Neural crest cell (in vitro differentiated cells): ENCODE results near the gene CYB561A3. TPM values are rescaled to one million over a fixed set of nuclear protein-coding genes. Genes with fewer than 3 reads are reported as not detected.
"Not testable (repeated sequence)": the region's sequence is repeated elsewhere in the genome, so short reads cannot be mapped to it uniquely, and the experiment has no call there.

Source experiments
- DNase-seq: peaks from one replicate; pipeline ENCODE4 v3.0.0; 2021; ENCODE audit warnings: low read depth, mixed read lengths, low spot score
- H3K27ac Mint-ChIP-seq: one replicate; pipeline ENCODE4 v1.8.0; 2021; ENCODE audit warnings: mild to moderate bottlenecking, mixed read lengths; ENCODE audit not compliant: unreplicated experiment
- H3K27me3 Mint-ChIP-seq: 2 replicates; pipeline ENCODE4 v1.8.0; 2021; ENCODE audit warnings: low read depth, mild to moderate bottlenecking, mixed read lengths
- H3K36me3 Mint-ChIP-seq: 2 replicates; pipeline ENCODE4 v1.8.0; 2021; ENCODE audit warnings: low read depth, mild to moderate bottlenecking, mixed read lengths
- H3K4me1 Mint-ChIP-seq: 2 replicates; pipeline ENCODE4 v1.8.0; 2021; ENCODE audit warnings: mixed read lengths
- H3K4me3 Mint-ChIP-seq: one replicate; pipeline ENCODE4 v1.8.0; 2021; ENCODE audit warnings: mild to moderate bottlenecking, mixed read lengths
- H3K9me3 Mint-ChIP-seq: 2 replicates; pipeline ENCODE4 v1.8.0; 2021; ENCODE audit warnings: mixed read lengths
- CTCF ChIP-seq: fragments of 200-600 bp; sonication (generic); conservative IDR thresholded peaks from 2 replicates; pipeline ENCODE4 v1.5.0; 2021; ENCODE audit warnings: antibody characterized with exemption, mild to moderate bottlenecking
- total RNA-seq: library from RNA; stranded (reverse); gene quantifications from 2 replicates; pipeline ENCODE4 v1.2.1, GENCODE V29; 2021

The CYB561A3 gene
- total RNA-seq, 1 donor from 2014 or later, result 28.9 TPM

GRCh38 chr11:61384271-61385242, 22.9 kb upstream of the CYB561A3 start:
- no peak for DNase-seq
- Mint-ChIP-seq H3K9me3 (peaks cover 1% of the 10 kb centered on the region), H3K27me3 (no peaks in the 10 kb centered on the region), H3K36me3 (peaks cover 3% of the 10 kb centered on the region), H3K4me3 (no peak overlapping the region), H3K4me1 (peaks cover 9% of the 10 kb centered on the region), H3K27ac (no peak overlapping the region)
- no peak for TF ChIP-seq CTCF

GRCh38 chr11:61383859-61384258, 22.2 kb upstream of the CYB561A3 start:
- not testable (repeated sequence) for H3K4me1 Mint-ChIP-seq, H3K27me3 Mint-ChIP-seq

DNA sequence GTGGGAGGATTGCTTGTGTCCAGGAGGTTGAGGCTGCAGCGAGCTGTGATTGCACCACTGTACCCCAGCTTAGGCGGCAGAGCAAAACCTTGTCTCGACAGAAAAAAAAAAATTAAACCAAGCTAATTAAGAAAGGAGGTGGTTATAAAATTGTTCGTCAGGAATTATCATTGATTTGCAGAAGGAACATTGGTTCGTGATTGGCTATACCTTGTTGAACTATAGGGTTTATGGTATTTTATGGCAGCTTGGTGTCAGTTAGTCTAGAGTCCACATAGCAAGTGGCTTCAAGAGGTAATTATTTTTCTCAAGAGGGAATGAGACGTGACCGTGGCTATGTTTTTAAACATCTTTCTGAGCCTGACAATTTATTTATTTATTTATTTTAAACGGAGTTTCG, 19.2 kb upstream of the CYB561A3 start:
- Mint-ChIP-seq H3K4me3 (no peak overlapping the region), H3K36me3 (peaks cover 15% of the 10 kb centered on the region), H3K4me1 (peaks cover 9% of the 10 kb centered on the region), H3K27ac (no peak overlapping the region), H3K27me3 (no peaks in the 10 kb centered on the region), H3K9me3 (no peaks in the 10 kb centered on the region)
- no peak for DNase-seq
- TF ChIP-seq CTCF, result no peak

More at GRCh38 chr11:61383859-61384258, 22.2 kb upstream of the CYB561A3 start:
- H3K4me3 Mint-ChIP-seq, H3K9me3 Mint-ChIP-seq, H3K27ac Mint-ChIP-seq, H3K36me3 Mint-ChIP-seq, DNase-seq: not testable (repeated sequence)

- Mint-ChIP-seq H3K4me3 (no peak overlapping the region), H3K9me3 (no peaks in the 10 kb centered on the region), H3K27me3 (no peaks in the 10 kb centered on the region), H3K4me1 (no peaks in the 10 kb centered on the region), H3K36me3 (peaks cover 19% of the 10 kb centered on the region), H3K27ac (no peak overlapping the region)
- TF ChIP-seq CTCF, result no peak
- no peak for DNase-seq
Observed at GRCh38 chr11:61378713-61379313, 17.1 kb upstream of the CYB561A3 start.

- Mint-ChIP-seq H3K9me3 (peaks cover 2% of the 10 kb centered on the region), H3K27me3 (no peaks in the 10 kb centered on the region), H3K4me1 (no peaks in the 10 kb centered on the region), H3K27ac (no peak overlapping the region), H3K36me3 (peaks cover 26% of the 10 kb centered on the region), H3K4me3 (no peak overlapping the region)
- DNase-seq, result no peak
- no peak for TF ChIP-seq CTCF
Observed at GRCh38 chr11:61377461-61378160, 15.9 kb upstream of the CYB561A3 start.
